ENCODE results near the gene CALN1.

CALN1 gene

DNA sequence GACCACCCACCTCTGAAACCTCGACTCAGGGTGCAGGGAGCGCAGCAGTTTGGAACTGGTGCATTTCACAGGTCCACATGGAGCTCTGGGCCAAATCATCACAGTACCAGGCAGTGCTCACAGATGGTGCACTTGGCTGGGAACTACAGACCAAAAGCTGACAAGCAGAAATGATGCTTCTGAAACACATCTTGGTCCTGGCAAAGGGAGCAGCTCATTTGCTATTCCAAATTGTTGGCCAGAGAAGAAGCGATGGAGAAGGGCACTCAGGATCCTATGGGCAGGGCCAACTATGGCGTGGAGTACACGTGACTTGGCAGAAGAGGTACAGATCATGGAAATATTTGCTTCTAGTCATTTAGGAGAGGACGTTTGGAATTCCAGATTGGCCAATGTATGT is 383.9 kb downstream of the CALN1 start:
- DNase-seq = no peak

DNA sequence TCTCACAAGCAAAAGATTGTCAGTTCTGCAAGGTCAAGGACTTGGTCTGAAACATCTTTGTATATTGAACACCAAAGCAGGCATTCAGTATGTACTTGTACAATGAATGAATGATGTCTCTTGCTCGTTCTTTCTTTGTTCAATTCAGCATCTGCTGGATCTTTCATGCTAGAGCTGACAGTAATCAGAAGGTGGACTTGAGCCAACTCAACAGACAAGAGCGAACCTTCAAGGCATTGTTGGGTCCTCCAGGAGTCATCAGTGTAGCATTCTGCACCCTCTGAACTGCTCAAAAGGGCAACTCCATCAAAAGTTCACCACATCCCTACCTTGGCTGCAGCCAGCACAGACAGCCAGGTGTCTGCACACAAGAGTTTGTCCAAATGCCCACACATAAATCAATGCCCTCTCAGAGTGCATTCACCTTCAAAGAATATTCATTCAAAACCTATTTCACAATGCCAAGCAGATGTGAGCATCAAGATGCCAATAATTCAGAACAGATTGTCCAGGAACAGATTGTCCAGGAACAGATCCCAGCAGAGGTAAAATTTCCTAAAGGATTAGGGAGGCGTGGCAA is 386.7 kb downstream of the CALN1 start:
- no peak for DNase-seq

DNA sequence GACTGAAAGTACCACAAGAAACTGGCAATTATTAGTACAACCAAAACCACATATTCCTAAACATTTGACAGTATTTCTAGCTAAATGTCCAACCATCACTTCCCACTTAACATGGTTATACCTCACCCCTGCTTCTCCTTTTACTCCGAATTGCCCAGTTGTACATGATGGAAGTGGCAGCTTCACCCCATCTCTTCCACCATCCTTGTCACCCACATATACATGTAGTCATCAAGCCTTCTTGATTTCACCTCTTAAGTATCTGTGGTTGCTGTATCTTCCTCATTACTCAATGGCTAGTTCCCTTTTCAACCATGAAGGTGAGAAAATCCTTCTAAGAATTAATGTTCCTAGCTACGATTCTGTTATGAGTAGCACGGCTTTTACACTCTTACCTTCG is 388.2 kb downstream of the CALN1 start:
- DNase-seq = no peak

DNA sequence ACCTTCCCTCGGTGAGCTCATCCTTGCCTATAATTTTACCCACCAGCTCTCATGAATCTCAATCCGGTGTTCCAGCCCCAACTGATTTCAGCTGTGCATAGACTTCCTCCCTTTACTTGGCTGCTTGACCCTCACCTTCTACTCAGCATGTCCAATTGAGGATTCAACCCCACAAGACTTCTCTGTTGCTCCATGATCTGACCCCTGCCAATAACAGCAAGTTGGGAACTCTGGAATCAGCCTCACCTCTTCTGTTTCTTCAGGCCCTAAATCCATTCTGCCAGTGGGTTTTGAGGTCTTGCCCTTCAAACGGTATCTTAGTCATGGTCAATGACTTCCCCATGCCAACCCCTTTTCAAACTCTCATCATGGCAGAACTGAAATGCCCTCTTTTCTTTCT is 390.4 kb downstream of the CALN1 start:
- DNase-seq = no peak

DNA sequence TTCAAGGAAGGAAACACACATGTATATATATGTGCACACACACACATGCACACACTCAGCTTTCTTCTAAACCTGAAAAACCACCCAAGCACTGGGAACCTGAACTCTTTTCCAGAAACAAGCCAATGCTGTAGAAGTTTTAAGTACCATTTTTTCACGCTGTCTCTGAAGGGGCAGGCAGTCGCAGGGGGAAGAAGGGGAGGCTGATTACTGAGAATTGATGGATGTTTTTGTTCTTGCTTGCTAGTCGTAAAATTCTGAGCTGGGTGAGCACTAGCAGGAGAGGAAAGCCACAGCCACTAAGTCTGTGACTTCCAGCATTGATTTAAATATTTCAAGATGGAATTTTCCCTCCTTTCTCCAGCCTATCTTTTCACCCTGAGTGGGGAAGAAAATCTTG is 391.8 kb downstream of the CALN1 start:
- DNase-seq = no peak

DNA sequence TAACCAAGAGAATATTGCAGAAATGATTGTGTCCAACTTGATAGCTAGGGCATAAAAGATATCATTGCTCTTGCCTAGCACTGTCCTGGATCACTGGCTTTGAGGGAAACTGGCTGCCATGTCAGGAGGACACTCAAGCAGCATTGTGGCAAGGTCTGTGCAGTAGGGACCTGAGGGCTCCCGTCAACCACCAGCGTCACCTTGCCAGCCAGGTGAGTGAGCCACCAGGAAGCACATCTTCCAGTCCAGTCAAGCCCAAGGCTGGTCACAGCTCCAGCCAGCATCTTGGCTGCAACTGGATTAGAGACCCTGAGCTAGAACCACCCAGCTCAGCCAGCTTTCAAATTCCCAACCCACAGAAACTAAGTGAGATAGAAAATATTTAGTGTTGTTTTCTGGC is 392.7 kb downstream of the CALN1 start:
- DNase-seq = no peak

DNA sequence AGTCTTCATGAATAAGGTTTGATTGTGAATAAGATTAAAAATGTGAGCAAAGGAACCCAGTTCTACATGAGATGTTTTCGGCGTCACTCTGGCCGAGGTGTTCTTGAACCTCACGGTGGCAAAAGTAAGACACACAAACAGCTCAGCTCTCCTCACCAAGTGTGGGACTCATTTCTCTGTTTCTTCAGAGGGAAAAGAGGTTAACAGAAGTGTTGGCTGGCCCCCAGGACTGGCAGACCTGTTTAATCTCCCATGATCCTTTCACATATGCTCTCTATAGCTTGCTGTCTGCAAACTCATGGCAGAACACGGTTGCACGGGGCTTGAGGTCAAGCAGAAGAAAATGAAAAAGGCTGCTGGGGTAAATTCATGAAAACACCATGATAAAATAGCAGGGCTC is 394.4 kb downstream of the CALN1 start:
- no peak for DNase-seq

DNA sequence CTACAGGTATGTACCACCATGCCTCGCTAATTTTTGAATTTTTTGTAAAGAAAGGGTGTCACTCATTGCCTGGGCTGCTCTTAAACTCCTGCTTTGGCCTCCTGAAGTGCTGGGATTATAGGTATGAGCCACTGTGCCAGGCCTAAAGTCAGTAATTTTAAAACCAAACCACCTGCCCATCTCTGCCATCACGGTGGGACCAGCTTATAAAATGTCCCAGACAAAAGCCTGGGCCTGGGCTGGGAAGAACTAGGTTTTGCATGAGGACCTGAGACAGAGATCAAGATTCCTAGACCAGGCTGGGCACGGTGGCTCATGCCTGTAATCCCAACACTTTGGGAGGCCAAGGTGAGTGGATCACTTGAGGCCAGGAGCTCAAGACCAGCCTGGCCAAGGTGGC is 395.6 kb downstream of the CALN1 start:
- DNase-seq = no peak

DNA sequence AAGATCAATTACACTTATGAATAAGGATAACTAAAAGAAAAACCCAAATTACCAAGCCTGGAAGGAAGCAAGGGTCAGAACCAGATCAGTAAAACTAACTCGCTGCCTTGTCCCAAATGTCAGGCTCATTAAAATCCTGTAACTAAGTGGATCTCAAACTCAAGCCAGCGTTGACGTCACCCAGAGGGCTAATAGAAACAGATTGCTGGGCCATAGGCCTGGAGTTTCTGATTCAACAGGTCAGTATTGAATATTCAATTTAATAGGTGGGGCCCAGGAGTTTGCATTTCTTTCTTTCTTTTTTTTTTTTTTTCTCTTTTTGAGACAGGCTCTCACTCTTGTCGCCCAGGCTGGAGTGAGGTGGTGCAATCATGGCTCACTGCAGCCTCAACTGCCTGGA is 397.0 kb downstream of the CALN1 start:
- DNase-seq = no peak

DNA sequence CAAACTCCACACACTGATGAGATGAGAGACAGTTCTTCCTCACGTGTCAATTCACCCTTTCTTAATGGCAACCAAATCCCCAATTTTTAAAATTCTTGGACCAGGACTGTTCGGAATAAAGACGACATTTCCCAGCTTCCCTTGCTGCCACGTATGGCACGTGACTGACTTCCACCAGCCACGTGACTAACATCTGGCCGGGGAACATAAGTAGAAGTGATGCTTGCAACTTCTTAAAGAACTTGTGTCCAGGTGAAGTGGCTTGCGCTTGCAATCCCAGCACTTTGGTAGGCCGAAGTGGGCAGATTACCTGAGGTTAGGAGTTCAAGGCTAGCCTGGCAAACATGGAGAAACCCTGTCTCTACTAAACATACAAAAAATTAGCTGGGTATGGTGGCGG is 405.1 kb downstream of the CALN1 start:
- no peak for DNase-seq

DNA sequence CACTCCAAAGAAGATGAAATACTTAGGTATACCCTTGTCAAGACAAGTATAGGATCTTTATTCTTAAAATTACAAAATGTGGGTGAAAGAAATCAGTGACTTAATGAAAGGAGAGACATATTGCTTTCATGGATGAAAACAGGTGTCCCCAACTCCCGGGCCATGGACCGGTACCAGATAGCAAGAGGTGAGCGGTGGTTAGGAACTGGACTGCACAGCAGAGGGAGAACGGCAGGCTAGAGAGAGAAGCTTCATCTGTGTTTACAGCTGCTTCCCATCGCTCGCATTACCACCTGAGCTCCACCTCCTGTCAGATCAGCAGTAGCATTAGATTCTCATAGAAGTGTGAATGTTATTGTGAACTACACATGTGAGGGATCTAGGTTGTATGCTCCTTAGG is 408.9 kb downstream of the CALN1 start:
- DNase-seq = no peak

DNA sequence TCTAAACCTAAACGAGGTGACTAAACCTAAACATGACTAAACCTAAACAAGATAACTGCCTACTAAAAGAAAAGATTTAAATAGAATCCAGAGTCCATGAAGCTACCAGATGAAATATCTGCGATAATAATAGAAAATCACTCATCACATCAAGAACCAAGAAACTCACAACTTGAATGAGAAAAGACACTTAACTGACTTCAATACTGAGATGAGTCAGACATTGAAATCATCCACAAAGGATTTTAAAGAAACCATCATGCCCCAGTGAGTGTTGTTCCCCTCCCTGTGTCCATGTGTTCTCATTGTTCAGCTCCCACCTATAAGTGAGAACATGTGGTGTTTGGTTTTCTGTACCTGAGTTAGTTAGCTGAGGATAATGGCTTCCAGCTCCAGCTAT is 416.0 kb downstream of the CALN1 start:
- no peak for DNase-seq

DNA sequence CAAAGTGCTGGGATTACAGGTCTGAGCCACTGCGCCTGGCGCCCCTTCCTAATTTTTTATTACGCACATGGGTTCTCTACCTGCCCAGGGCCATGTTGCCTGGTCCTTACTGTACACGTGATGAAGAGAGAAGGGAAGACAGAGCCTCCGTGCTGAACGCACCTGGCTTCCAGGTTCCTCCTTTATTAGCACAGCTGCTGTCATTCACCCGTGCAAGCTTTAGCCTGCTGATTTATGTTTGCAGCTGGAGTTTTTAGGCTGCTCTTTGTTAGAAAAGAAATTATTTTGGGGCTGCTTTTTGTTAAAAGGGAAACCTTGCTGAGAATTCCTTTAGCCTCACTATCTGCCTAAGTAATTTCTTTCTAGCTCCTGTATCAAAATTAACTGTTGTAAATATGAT is 417.0 kb downstream of the CALN1 start:
- DNase-seq = no peak

DNA sequence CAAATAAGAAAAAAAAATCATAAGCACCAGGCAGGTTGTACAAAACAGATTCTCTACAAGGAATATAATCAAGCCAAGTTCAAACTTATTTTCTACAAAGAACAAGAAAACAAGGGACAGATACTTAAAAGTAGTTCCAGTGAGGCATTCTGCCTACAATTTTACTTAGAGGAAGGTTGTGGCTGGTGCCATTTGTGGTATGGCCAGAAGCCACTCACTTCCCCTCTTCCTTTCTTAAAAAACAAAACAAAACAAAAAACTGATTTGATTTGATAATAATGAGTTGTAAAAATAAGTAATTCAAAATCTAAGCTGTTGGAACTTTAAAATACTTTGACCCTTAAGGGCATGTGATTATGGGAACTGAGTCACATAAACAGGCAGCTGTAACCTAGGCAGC is 420.6 kb downstream of the CALN1 start:
- DNase-seq = no peak

DNA sequence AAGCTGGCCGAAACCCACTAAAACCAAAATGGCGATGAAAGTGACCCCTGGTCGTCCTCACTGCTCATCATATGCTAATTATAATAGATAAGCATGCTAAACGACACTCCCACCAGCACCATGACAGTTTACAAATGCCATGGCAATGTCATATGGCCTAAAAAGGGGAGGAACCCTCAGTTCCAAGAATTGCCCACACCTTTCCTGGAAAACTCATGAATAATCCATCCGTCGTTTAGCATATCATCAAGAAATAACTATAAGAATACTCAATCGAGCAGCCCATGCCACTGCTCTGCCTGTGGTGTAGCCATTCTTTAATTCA is 422.0 kb downstream of the CALN1 start:
- no peak for DNase-seq

DNA sequence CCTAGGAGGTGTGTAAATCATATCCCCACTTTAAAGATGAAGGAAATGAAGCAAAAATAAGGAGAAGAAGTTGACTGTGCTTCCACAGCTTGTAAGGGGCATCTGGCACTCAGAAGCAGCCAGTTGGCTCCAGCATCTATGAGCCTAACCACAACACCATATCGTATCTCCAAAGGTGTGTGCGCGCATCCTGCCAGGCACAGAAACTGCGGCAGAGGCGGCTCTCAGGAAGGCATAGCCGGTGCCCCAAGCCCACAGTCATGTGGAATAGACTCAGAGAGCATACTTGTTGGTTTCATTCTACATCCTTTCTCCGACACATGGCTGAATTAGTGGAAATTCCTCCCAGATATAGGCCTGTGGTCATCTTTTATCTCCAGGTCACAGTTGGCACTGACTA is 423.9 kb downstream of the CALN1 start:
- no peak for DNase-seq

DNA sequence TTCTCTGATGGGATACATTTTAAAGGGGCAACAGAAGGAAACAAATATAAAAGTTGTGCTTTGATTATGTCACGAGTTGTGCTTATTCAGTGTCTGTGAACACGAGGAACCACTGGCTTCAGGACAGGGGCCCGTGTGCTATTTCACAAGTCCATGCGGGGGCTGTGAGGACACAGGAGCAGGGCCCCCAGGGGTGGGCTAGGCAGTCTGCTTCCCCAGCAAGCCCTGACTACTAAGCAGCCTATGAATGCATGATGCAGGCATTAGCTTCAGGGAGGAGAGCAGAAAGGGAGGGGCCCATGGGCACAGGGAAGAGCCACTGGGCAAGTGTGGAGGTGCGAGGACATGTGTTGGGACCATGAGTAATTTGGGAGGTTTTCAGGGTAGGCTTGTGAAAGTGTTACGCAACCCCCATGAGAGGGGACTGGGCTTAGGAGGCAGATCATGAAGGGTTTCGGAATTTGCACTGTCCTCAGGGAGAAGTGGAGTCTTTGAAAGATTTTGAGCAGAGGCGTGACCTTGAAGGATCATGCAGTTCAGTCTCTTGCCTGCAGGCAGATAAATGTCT is 424.9 kb downstream of the CALN1 start:
- no peak for DNase-seq

DNA sequence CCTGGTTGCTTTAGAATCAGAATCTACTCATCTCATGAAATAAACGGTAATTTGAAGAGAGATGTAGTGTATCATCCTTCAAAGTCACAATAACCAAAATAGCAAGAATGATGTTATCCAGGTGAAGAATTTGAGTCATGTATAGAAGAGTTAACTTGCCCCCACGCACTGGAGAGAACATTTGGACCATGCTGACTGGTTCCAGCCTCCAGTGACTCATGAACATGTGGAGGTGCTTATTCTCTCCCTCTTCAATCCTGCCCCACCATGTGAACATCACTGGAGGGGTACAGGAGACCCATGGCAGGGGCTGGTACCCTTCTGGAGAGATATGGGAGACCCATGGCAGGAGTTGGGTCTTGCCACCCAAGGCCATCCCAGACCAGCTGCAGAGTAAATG is 427.8 kb downstream of the CALN1 start:
- DNase-seq = no peak

DNA sequence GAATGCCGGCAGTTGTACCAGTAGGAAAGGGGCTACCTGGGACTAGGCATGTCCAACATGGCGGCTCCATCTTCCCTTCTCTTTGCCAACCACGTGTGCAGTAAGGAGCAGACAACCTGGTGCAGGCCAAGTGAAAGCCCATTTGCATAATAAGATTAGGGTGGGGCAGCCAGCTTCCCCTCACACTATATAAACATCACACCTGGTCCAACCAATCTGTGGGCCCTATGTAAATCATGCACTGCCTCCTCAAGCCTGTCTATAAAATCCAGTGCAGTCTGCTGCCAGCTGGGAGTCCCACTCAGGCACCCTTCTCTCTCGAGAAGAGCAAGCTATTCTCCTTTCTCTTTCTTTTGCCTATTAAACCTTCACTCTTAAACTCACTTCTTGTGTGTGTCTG is 429.3 kb downstream of the CALN1 start:
- no peak for DNase-seq

DNA sequence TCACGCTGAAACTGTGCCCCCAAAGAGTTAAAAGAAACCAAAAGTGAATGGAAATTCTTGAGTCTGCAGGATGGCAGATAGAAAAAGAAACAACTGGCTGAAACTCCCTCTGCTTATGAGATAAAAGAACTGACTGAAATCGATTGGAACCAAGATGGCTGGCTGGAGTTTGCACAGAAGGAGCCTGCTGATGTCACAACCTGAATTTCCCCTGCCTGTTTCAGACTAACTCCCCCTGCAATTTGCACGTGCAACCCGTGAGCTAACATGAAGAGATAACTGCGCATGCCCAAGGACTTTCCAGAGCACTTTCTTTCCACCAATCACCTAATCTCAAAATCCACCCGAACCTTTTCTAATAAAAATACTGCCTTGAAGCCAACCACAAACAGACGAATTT is 435.5 kb downstream of the CALN1 start:
- DNase-seq = no peak

DNA sequence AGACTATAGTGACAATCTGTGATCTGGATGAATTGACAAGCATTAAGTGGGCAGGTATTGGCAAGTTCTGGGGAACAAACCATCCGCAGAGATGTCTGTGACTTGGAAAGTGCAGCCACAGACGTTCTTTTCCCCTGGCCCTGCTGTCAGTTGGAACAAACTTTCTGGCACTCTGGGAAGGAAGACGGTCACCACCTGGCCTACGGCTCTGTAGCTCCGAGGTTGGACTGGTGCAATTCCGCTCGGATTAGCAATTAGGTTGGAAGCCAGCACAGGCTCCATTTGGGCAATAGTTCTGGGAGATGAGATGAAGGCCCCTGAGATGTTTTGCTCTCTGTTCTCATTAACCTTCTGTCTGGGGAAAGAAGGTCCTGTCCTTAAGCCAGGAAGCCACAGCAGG is 437.5 kb downstream of the CALN1 start:
- no peak for DNase-seq

DNA sequence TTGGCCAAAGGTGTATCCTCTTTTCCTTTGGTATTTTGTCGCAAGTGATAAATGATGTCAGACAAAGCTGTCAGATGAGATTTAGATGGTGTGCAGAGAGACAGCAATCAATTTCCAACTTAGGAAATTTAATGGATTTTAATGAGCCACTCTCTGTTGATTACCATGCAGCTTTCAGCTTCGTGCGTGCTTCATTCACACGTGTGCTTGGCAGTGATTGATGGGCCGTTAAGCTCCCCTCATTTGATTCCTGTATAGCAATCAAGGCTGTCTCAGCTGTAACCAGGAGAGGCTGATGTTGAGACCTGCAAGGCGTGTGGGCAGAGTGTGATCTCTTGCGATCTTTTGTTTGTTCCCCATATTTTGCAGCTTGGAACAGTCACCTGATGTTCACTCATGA is 439.6 kb downstream of the CALN1 start:
- DNase-seq = no peak

DNA sequence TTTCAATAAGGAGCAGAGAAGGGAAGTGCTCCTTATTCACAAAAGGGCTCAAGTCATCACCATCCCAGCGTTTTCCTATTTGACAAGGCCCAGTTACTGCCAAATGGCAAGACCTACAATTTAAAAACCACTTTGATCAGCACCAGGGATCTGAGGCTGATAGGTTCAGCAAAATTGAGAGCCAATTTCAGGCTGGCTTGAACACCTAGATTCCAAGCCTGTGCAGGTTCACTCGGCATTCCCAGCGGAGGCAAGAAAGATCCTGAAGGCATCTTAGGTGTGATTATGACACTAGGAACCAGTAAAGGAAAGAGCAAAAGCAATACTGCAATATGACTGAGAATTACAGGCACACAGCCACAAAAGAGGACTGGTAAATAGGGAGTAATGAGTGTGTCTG is 441.4 kb downstream of the CALN1 start:
- DNase-seq = no peak

DNA sequence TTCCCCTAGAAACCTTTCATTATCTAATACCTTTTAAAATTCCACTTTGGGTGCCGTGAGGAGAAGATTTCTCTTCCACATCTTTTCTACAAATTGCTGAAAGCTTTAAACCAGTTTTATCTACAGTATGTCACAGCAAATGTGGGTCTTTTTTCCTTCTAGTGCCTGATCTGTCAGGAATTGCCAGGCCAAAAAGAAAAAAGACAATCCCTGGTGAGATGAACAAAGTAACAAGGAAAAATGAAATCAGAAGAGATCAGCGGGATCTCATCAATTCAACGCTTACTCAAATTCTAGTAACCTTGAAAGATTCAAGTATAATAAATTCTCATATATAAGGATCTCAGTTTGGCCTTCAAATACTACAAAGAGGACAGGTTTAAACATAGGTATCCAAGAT is 449.5 kb downstream of the CALN1 start:
- no peak for DNase-seq

DNA sequence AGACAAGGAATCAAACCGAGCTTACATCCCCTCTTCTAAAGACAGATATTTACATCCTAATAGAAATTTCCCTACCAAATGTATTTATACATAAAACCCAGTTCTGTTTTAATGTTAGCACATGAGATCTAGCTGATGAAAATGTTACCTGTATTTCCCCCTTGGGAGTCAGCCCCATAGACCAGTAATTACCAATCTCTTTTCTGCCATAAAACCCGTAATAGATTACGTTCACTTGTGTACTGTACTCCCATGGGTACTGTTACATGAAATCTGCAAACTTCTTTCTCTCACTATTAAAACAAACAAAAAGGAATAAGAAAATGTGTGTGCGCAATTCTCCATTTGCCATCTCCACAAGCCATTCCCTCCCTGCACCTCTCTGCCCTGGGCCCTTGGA is 450.9 kb downstream of the CALN1 start:
- no peak for DNase-seq

DNA sequence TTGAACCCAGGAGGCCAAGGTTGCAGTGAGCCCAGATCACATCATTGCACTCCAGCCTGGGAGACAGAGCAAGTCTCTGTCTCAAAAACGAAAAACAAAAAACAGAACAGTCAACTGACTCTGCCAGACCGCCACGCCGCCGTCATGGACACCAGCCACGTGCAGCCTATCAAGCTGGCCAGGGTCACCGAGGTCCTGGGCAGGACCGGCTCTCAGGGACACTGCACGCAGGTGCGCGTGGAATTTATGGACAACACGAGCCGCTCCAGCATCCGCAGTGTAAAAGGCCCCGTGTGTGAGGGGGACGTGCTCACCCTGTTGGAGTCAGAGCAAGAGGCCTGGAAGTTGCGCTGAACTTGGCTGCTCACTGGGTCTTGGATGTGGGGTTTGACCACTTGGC is 470.0 kb downstream of the CALN1 start:
- DNase-seq = no peak
